22Rv1 (cell line): ENCODE data around the gene FGF11.

Experiments used
- CTCF ChIP-seq: fragments of 450-650 bp; IDR thresholded peaks from 2 replicates; pipeline ENCODE4 v1.5.1; 2017; ENCODE audit warnings: mild to moderate bottlenecking
- ZFX ChIP-seq: fragments of 450-650 bp; IDR thresholded peaks from 2 replicates; pipeline ENCODE4 v1.6.1; 2017; ENCODE audit warnings: antibody characterized with exemption, borderline replicate concordance

- no peak for TF ChIP-seq CTCF
- no peak for TF ChIP-seq ZFX
Observed at GRCh38 chr17:7490144-7490543, 50.8 kb downstream of the FGF11 start.
